HCT116 (cell line): Measurements from ENCODE around the gene CDIP1. TPM values are rescaled to one million over a fixed set of nuclear protein-coding genes. Genes with fewer than 3 reads are reported as not detected.
A peak's percentile ranks its signal among the peaks of the same experiment; 100 is the strongest.

ENCODE experiments used
- ATAC-seq: fragments of 200-7000 bp; cut with Tn5 transposase; 2 replicates; pipeline ENCODE4 v1.9.1; 2020; ENCODE audit warnings: mild to moderate bottlenecking, moderate library complexity
- BruUV-seq: library from RNA; stranded (reverse); fragments of 400-500 nt; replicated peaks from 2 replicates; lab custom pipeline; 2021; lab: Mats Ljungman, UMichigan
- CTCF ChIA-PET: fragments of 300-600 bp; sonication (Branson Sonifier 250); formaldehyde crosslinking; loops from one replicate; lab custom pipeline; 2021; ENCODE audit warnings: antibody characterized with exemption; lab: Charles Lee
- POLR2A ChIA-PET: fragments of 300-600, 350-600 bp; sonication (Branson Sonifier 250); formaldehyde crosslinking; loops from one replicate; lab custom pipeline; 2021; ENCODE audit warnings: antibody characterized with exemption; lab: Charles Lee
- RAD21 ChIA-PET, 2 experiments: fragments of 300-600 bp; sonication (Branson Sonifier 250); formaldehyde crosslinking; loops; one replicate each; lab custom pipeline; 2023; ENCODE audit warnings: low total read pairs in 2 of 2; ENCODE audit not compliant: uncharacterized antibody in 2 of 2, unreplicated experiment in 2 of 2, low non-redundant PET in 1 of 2; lab: Charles Lee
- DNase-seq: peaks from one replicate; pipeline ENCODE4 v3.0.0-alpha.2; 2010; ENCODE audit warnings: low read depth, low spot score
- H2AFZ ChIP-seq: fragments of 200-600 bp; shearing (Covaris generic), sonication (generic); 2 replicates; pipeline ENCODE4 v1.6.1; 2017; ENCODE audit warnings: low read depth, mixed run types, mixed read lengths, antibody characterized with exemption, low read length; ENCODE audit not compliant: poor library complexity, severe bottlenecking
- H3K27ac ChIP-seq: 2 replicates; pipeline ENCODE4 v1.5.1; 2012; ENCODE audit warnings: low read depth, low read length
- H3K27me3 ChIP-seq: fragments of 200-600 bp; sonication (generic); 2 replicates; pipeline ENCODE4 v1.6.1; 2016; ENCODE audit warnings: mixed run types, low read length, mixed read lengths; ENCODE audit not compliant: insufficient read depth
- H3K36me3 ChIP-seq, 2 experiments: fragments of 200-500 bp in 1 of 2; fragments of 200-600 bp in 1 of 2; sonication (Bioruptor generic) in 1 of 2; sonication (generic) in 1 of 2; 2 replicates each; pipeline versions ENCODE4 v1.5.1 to v1.6.1; 2014 to 2016; ENCODE audit warnings: low read length in 2 of 2, inconsistent platforms in 1 of 2, mixed read lengths in 1 of 2, mixed run types in 1 of 2; ENCODE audit not compliant: insufficient read depth in 2 of 2, control insufficient read depth in 1 of 2
- H3K4me1 ChIP-seq, 2 experiments: fragments of 200-600 bp in 1 of 2; sonication (generic) in 1 of 2; 2 replicates each; pipeline versions ENCODE4 v1.5.1 to v1.6.1; 2012 to 2017; ENCODE audit warnings: low read length in 2 of 2, inconsistent platforms in 1 of 2, mild to moderate bottlenecking in 1 of 2, mixed read lengths in 1 of 2, mixed run types in 1 of 2, moderate library complexity in 1 of 2; ENCODE audit not compliant: insufficient read depth in 2 of 2, control insufficient read depth in 1 of 2
- H3K4me2 ChIP-seq: fragments of 200-600 bp; sonication (generic); 2 replicates; pipeline ENCODE4 v1.6.1; 2017; ENCODE audit warnings: mixed run types, low read length, mixed read lengths
- H3K4me3 ChIP-seq, 2 experiments: fragments of 200-600 bp in 1 of 2; sonication (generic) in 1 of 2; replicated peaks in 1 of 2; 2 replicates each; pipeline ENCODE4 v1.5.1; 2011 to 2016; ENCODE audit warnings: low read length in 2 of 2, control low read depth in 1 of 2, low read depth in 1 of 2, mild to moderate bottlenecking in 1 of 2, mixed read lengths in 1 of 2, mixed run types in 1 of 2
- H3K79me2 ChIP-seq: fragments of 200-600 bp; sonication (generic); 2 replicates; pipeline ENCODE4 v1.6.1; 2017; ENCODE audit warnings: mild to moderate bottlenecking, mixed run types, low read length, moderate library complexity, mixed read lengths; ENCODE audit not compliant: insufficient read depth
- H3K9ac ChIP-seq: fragments of 200-600 bp; sonication (generic); 2 replicates; pipeline ENCODE4 v1.6.1; 2016; ENCODE audit warnings: low read length, mixed read lengths
- H3K9me2 ChIP-seq: fragments of 200-600 bp; sonication (generic), shearing (Covaris generic); 2 replicates; pipeline ENCODE4 v1.6.1; 2017; ENCODE audit warnings: mixed run types, mild to moderate bottlenecking, moderate library complexity; ENCODE audit not compliant: insufficient read depth
- H3K9me3 ChIP-seq, 2 experiments: fragments of 200-500 bp in 1 of 2; fragments of 200-600 bp in 1 of 2; sonication (Bioruptor generic) in 1 of 2; sonication (generic) in 1 of 2; 2 replicates each; pipeline ENCODE4 v1.6.1; 2014 to 2017; ENCODE audit warnings: low read length in 2 of 2, mixed read lengths in 2 of 2, inconsistent platforms in 1 of 2, low read depth in 1 of 2, mild to moderate bottlenecking in 1 of 2, mixed run types in 1 of 2, moderate library complexity in 1 of 2; ENCODE audit not compliant: control insufficient read depth in 1 of 2, insufficient read depth in 1 of 2
- H4K20me1 ChIP-seq: fragments of 200-600 bp; sonication (generic), shearing (Covaris generic); 2 replicates; pipeline ENCODE4 v1.6.1; 2017; ENCODE audit warnings: mixed run types, mild to moderate bottlenecking, moderate library complexity; ENCODE audit not compliant: insufficient read depth
- CBX3 ChIP-seq: IDR thresholded peaks from 2 replicates; pipeline ENCODE4 v1.6.1; 2012; ENCODE audit warnings: low read depth
- CEBPB ChIP-seq: IDR thresholded peaks from 2 replicates; pipeline ENCODE4 v1.6.1; 2012; ENCODE audit warnings: low read depth
- EGR1 ChIP-seq: IDR thresholded peaks from 2 replicates; pipeline ENCODE4 v1.6.1; 2012; ENCODE audit warnings: low read depth
- ELF1 ChIP-seq: IDR thresholded peaks from 2 replicates; pipeline ENCODE4 v1.6.1; 2012; ENCODE audit warnings: low read depth, borderline replicate concordance
- FOSL1 ChIP-seq: IDR thresholded peaks from 2 replicates; pipeline ENCODE4 v1.6.1; 2012; ENCODE audit warnings: low read depth
- JUND ChIP-seq: IDR thresholded peaks from 2 replicates; pipeline ENCODE4 v1.6.1; 2012
- POLR2AphosphoS5 ChIP-seq: IDR thresholded peaks from 2 replicates; pipeline ENCODE4 v1.6.1; 2011; ENCODE audit warnings: mild to moderate bottlenecking, low read depth, low read length, moderate library complexity
- RAD21 ChIP-seq: IDR thresholded peaks from 2 replicates; pipeline ENCODE4 v1.6.1; 2012; ENCODE audit warnings: low read depth, mild to moderate bottlenecking
- REST ChIP-seq: IDR thresholded peaks from 2 replicates; pipeline ENCODE4 v1.6.1; 2012; ENCODE audit warnings: low read depth
- SP1 ChIP-seq: IDR thresholded peaks from 2 replicates; pipeline ENCODE4 v1.6.1; 2012; ENCODE audit warnings: low read depth
- SRF ChIP-seq: IDR thresholded peaks from 2 replicates; pipeline ENCODE4 v1.6.1; 2012; ENCODE audit warnings: low read depth
- TCF7L2 ChIP-seq: IDR thresholded peaks from 2 replicates; pipeline ENCODE4 v1.7.0; 2011; ENCODE audit warnings: borderline replicate concordance, inconsistent platforms; ENCODE audit not compliant: insufficient read depth, insufficient read length; ENCODE audit errors: extremely low read depth
- YY1 ChIP-seq: IDR thresholded peaks from 2 replicates; pipeline ENCODE4 v1.6.1; 2011; ENCODE audit warnings: low read length, low read depth, moderate library complexity, mild to moderate bottlenecking; ENCODE audit not compliant: insufficient replicate concordance; ENCODE audit errors: extremely low read depth
- ZNF274 ChIP-seq: fragments of 200-500 bp; sonication (Bioruptor generic); IDR thresholded peaks from 2 replicates; pipeline ENCODE4 v1.6.1; 2014; ENCODE audit warnings: mild to moderate bottlenecking, low read depth, low read length, inconsistent platforms
- intact Hi-C: fragments of 100-400 bp; cut with micrococcal nuclease; formaldehyde crosslinking; loops from 2 replicates; pipeline ENCODE4 v1.10.0; 2022
- total RNA-seq: library from RNA; stranded (reverse); gene quantifications from one replicate; pipeline ENCODE4 v1.2.1, GENCODE V29; 2021; ENCODE audit not compliant: unreplicated experiment
- TF ChIP-seq, protein P1 (sequence below): IDR thresholded peaks from 2 replicates; pipeline ENCODE4 v1.6.1; 2012
- TF ChIP-seq, protein P2 (sequence below), 3 experiments: fragments of 200-600 bp in 1 of 3; sonication (generic) in 1 of 3; IDR thresholded peaks in 2 of 3; conservative IDR thresholded peaks in 1 of 3; 2 replicates each; pipeline ENCODE4 v1.5.1; 2012 to 2017; ENCODE audit warnings: low read depth in 2 of 3, low read length in 2 of 3, antibody characterized with exemption in 1 of 3, borderline replicate concordance in 1 of 3, control low read depth in 1 of 3, mild to moderate bottlenecking in 1 of 3, mixed read lengths in 1 of 3, mixed run types in 1 of 3, moderate library complexity in 1 of 3; ENCODE audit not compliant: insufficient read depth in 1 of 3

Gene CDIP1
- total RNA-seq, 1 experiment from 2014 or later = 7.2 TPM

DNA sequence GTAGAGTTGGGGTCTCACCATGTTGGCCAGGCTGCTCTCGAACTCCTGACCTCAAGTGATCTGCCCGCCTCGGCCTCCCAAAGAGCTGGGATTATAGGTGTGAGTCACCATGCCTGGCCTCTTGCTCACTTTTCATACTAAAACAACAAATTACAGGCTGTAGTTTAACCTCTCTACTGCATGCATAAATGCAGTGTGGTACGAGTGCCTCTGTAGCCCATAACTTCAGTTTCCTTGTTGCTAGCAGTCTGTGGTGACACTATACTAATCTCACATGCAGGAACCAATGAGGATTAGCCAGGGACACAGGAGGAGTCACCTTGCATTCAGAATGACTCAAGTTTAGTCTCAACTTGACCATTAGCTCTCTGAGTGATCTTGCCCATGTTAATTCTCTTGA lies 42.3 kb downstream of the CDIP1 start:
- Histone ChIP-seq H3K79me2 (peaks cover 91% of the 10 kb centered on the region), H3K4me2 (peak overlapping the region; percentile 69), H3K4me3 (peak overlapping the region in 1 of 2 experiments; percentile 30; a peak in 2 of 4 replicates), H4K20me1 (peaks cover 4% of the 10 kb centered on the region; the same call in 1 of the 2 replicates), H3K9me2 (no peaks in the 10 kb centered on the region), H3K9ac (peak overlapping the region; percentile 51), H3K9me3 (no peaks in the 10 kb centered on the region), H3K36me3 (peaks cover 0 to 6% of the 10 kb centered on the region in 2 experiments; a peak in 2 of 4 replicates), H2AFZ (no peak overlapping the region), H3K4me1 (peaks cover 67 to 95% of the 10 kb centered on the region in 2 experiments), H3K27me3 (no peaks in the 10 kb centered on the region), H3K27ac (peak overlapping the region; percentile 79)
- BruUV-seq = no TSS peak
- POLR2A ChIA-PET = interaction anchor here (1.0 to 4.2 kb wide), 3 partner anchors 20 to 602 kb away, joined by 3 to 26 read pairs (median 3); partner anchors contain the start of genes HMOX2 and NMRAL1
- ATAC-seq (peak; percentile 69), DNase-seq (peak; percentile 82)
- intact Hi-C loops = no loop called here
- RAD21 ChIA-PET = no interaction called here
- no peak for TF ChIP-seq EGR1
- TF ChIP-seq, protein P1, sequence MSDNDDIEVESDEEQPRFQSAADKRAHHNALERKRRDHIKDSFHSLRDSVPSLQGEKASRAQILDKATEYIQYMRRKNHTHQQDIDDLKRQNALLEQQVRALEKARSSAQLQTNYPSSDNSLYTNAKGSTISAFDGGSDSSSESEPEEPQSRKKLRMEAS = no peak
- no peak for TF ChIP-seq TCF7L2
- TF ChIP-seq ZNF274 = no peak
- peak; percentile 42; the same call in 1 of the 2 replicates for TF ChIP-seq JUND
- no peak for TF ChIP-seq SRF
- TF ChIP-seq YY1 = no peak
- no peak for TF ChIP-seq CEBPB
- no peak for TF ChIP-seq ELF1
- TF ChIP-seq FOSL1 = peak; percentile 53
- TF ChIP-seq, protein P2, sequence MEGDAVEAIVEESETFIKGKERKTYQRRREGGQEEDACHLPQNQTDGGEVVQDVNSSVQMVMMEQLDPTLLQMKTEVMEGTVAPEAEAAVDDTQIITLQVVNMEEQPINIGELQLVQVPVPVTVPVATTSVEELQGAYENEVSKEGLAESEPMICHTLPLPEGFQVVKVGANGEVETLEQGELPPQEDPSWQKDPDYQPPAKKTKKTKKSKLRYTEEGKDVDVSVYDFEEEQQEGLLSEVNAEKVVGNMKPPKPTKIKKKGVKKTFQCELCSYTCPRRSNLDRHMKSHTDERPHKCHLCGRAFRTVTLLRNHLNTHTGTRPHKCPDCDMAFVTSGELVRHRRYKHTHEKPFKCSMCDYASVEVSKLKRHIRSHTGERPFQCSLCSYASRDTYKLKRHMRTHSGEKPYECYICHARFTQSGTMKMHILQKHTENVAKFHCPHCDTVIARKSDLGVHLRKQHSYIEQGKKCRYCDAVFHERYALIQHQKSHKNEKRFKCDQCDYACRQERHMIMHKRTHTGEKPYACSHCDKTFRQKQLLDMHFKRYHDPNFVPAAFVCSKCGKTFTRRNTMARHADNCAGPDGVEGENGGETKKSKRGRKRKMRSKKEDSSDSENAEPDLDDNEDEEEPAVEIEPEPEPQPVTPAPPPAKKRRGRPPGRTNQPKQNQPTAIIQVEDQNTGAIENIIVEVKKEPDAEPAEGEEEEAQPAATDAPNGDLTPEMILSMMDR (IDR thresholded peaks at IDR 0.05 in 2 of 3, conservative IDR thresholded peaks at IDR 0.05 in 1 of 3; ENCODE audit: borderline replicate concordance in 1 of 3, insufficient read depth in 1 of 3, low read depth in 2 of 3, low read length in 2 of 3) = no peak
- TF ChIP-seq SP1 = peak; percentile 46; the same call in 1 of the 2 replicates
- TF ChIP-seq RAD21 = no peak
- TF ChIP-seq REST = no peak
- no peak for TF ChIP-seq POLR2AphosphoS5
- TF ChIP-seq CBX3 = peak; percentile 53; the same call in 1 of the 2 replicates
- CTCF ChIA-PET = interaction anchor here (1.0 kb wide), 2 partner anchors 10 to 11 kb away, joined by 3 to 5 read pairs; no protein-coding TSS in a partner anchor
